Gastrocnemius medialis (tissue), 4 donors: ENCODE measurements around the gene ANKH.

Experiments used
- CTCF ChIP-seq, 5 experiments: fragments of 450-650 bp in 3 of 5; fragments of 200-600 bp in 2 of 5; sonication (generic) in 2 of 5; IDR thresholded peaks in 4 of 5; conservative IDR thresholded peaks in 1 of 5; 1 replicate in 4 of 5; 2 replicates in 1 of 5; pipeline ENCODE4 v1.5.1; 2016 to 2019; ENCODE audit warnings: antibody characterized with exemption in 5 of 5, mild to moderate bottlenecking in 3 of 5, moderate library complexity in 3 of 5
- POLR2A ChIP-seq, 2 donors: fragments of 450-650 bp; IDR thresholded peaks; one replicate each; pipeline ENCODE4 v1.6.1; 2017; ENCODE audit warnings: antibody characterized with exemption in 2 of 2, mild to moderate bottlenecking in 2 of 2, moderate library complexity in 2 of 2

GRCh38 chr5:14781106-14781505 is 90.5 kb downstream of the ANKH start:
- no peak for TF ChIP-seq CTCF (IDR thresholded peaks at IDR 0.05 in 4 of 5, conservative IDR thresholded peaks at IDR 0.05 in 1 of 5)
- TF ChIP-seq POLR2A (IDR thresholded peaks at IDR 0.05), result no peak
